ENCODE data around the gene CNP.
"Not testable (repeated sequence)": the region's sequence is repeated elsewhere in the genome, so short reads cannot be mapped to it uniquely, and the experiment has no call there.

Gene CNP

GRCh38 chr17:42009170-42009569 is 42.6 kb downstream of the CNP start:
- peak; percentile 59 for DNase-seq (ENCODE audit: low read depth)

- DNase-seq (ENCODE audit: low read depth), result peak; percentile 66
Observed at GRCh38 chr17:42010266-42010680, 43.7 kb downstream of the CNP start.

GRCh38 chr17:42010898-42011516 is 44.4 kb downstream of the CNP start:
- DNase-seq (ENCODE audit: low read depth), result peak; percentile 54

GRCh38 chr17:42012363-42012762 is 45.8 kb downstream of the CNP start:
- DNase-seq (ENCODE audit: low read depth), result not testable (repeated sequence)

GRCh38 chr17:42013740-42014139 is 47.1 kb downstream of the CNP start:
- not testable (repeated sequence) for DNase-seq (ENCODE audit: low read depth)

- DNase-seq (ENCODE audit: low read depth), result peak; percentile 28
Observed at GRCh38 chr17:42016411-42016831, 49.8 kb downstream of the CNP start.

- peak; percentile 92 for DNase-seq (ENCODE audit: low read depth)
Observed at GRCh38 chr17:42016941-42017865, 50.6 kb downstream of the CNP start, which contains the start of gene DNAJC7. DNAJC7 (minus strand) TSS chr17:42017439; CDS start chr17:42017416, 23 bp downstream.

GRCh38 chr17:42017866-42018200 is 51.2 kb downstream of the CNP start:
- no peak for DNase-seq (ENCODE audit: low read depth)

- DNase-seq (ENCODE audit: low read depth), result no peak
Observed at GRCh38 chr17:42018339-42018738, 51.7 kb downstream of the CNP start.

GRCh38 chr17:42018988-42019387 is 52.4 kb downstream of the CNP start:
- no peak for DNase-seq (ENCODE audit: low read depth)

- DNase-seq (ENCODE audit: low read depth), result peak; percentile 94
Observed at GRCh38 chr17:42019509-42020404, 53.2 kb downstream of the CNP start, which contains the start of gene NKIRAS2. NKIRAS2 (plus strand) TSS chr17:42020090; CDS start chr17:42021578, 1,488 bp downstream.

- not testable (repeated sequence) for DNase-seq (ENCODE audit: low read depth)
Observed at GRCh38 chr17:42020845-42021244, 54.2 kb downstream of the CNP start.

- peak; percentile 41 for DNase-seq (ENCODE audit: low read depth)
Observed at GRCh38 chr17:42023524-42024349, 57.1 kb downstream of the CNP start.

- DNase-seq (ENCODE audit: low read depth), result no peak
Observed at GRCh38 chr17:42025191-42025579, 58.6 kb downstream of the CNP start.

GRCh38 chr17:42025936-42026335 is 59.3 kb downstream of the CNP start:
- no peak for DNase-seq (ENCODE audit: low read depth)

GRCh38 chr17:42026857-42027589 is 60.4 kb downstream of the CNP start:
- no peak for DNase-seq (ENCODE audit: low read depth)
